Measurements from ENCODE around the gene KLHL40. TPM values are rescaled to one million over a fixed set of nuclear protein-coding genes. Genes with fewer than 3 reads are reported as not detected.

The KLHL40 gene
- total RNA-seq, 3 donors from 2014 or later (not counting 1 experiment from before 2014, with no cell fraction given) = not detected

GRCh38 chr3:42661593-42662022, 23.7 kb upstream of the KLHL40 start:
- H3K4me3 Mint-ChIP-seq = no peak overlapping the region
- H3K27ac ChIP-seq (ENCODE audit: low read length) = no peak overlapping the region
- no peak for DNase-seq
- H3K4me1 Mint-ChIP-seq = peaks cover 0 to 6% of the 10 kb centered on the region in 2 donors
- no peak for TF ChIP-seq CTCF (IDR thresholded peaks at IDR 0.05)
- intact Hi-C loops (cut with micrococcal nuclease) = no loop called here
- H3K27me3 Mint-ChIP-seq (ENCODE audit: low read depth in 2 of 2) = no peaks in the 10 kb centered on the region
- H3K4me1 ChIP-seq (ENCODE audit: control insufficient read depth, insufficient read depth, low read length) = no peaks in the 10 kb centered on the region
- no peaks in the 10 kb centered on the region for H3K36me3 Mint-ChIP-seq
- H3K36me3 ChIP-seq (ENCODE audit: control insufficient read depth, insufficient read depth, low read length) = no peaks in the 10 kb centered on the region
- ATAC-seq = no peak
- H3K4me3 ChIP-seq (ENCODE audit: low read length) = no peak overlapping the region
- no peaks in the 10 kb centered on the region for H3K9me3 Mint-ChIP-seq
- WGBS (ENCODE audit: insufficient coverage) = 96% methylated on average over 5 of the region's 5 CpGs
- H3K27me3 ChIP-seq (ENCODE audit: control insufficient read depth, insufficient read depth, low read length) = no peaks in the 10 kb centered on the region
- no peak overlapping the region for H3K27ac Mint-ChIP-seq
- no peaks in the 10 kb centered on the region for H3K9me3 ChIP-seq (ENCODE audit: control insufficient read depth, insufficient read depth, low read length)

- intact Hi-C loops (cut with micrococcal nuclease) = no loop called here
- ATAC-seq = no peak
- H3K36me3 ChIP-seq (ENCODE audit: control insufficient read depth, insufficient read depth, low read length) = no peaks in the 10 kb centered on the region
These were observed 23.1 kb upstream of the KLHL40 start for GRCh38 chr3:42662037-42662812.

GRCh38 chr3:42662813-42663535, 22.4 kb upstream of the KLHL40 start:
- peaks cover 0 to 5% of the 10 kb centered on the region in 2 donors for H3K4me1 Mint-ChIP-seq
- TF ChIP-seq CTCF (IDR thresholded peaks at IDR 0.05) = no peak
- WGBS (ENCODE audit: insufficient coverage) = 83% methylated on average over 12 of the region's 12 CpGs
- H3K27me3 Mint-ChIP-seq (ENCODE audit: low read depth in 2 of 2) = no peaks in the 10 kb centered on the region
- H3K4me3 Mint-ChIP-seq = no peak overlapping the region
- no peak overlapping the region for H3K27ac Mint-ChIP-seq
- no peaks in the 10 kb centered on the region for H3K36me3 Mint-ChIP-seq
- H3K9me3 Mint-ChIP-seq = no peaks in the 10 kb centered on the region
- H3K27me3 ChIP-seq (ENCODE audit: control insufficient read depth, insufficient read depth, low read length) = no peaks in the 10 kb centered on the region
- no peaks in the 10 kb centered on the region for H3K9me3 ChIP-seq (ENCODE audit: control insufficient read depth, insufficient read depth, low read length)
- DNase-seq (no peak), ATAC-seq (no peak)
- intact Hi-C loops (cut with micrococcal nuclease) = no loop called here
- no peaks in the 10 kb centered on the region for H3K36me3 ChIP-seq (ENCODE audit: control insufficient read depth, insufficient read depth, low read length)
- no peaks in the 10 kb centered on the region for H3K4me1 ChIP-seq (ENCODE audit: control insufficient read depth, insufficient read depth, low read length)
- H3K4me3 ChIP-seq (ENCODE audit: low read length) = no peak overlapping the region
- no peak overlapping the region for H3K27ac ChIP-seq (ENCODE audit: low read length)

More at GRCh38 chr3:42662037-42662812, 23.1 kb upstream of the KLHL40 start:
- no peaks in the 10 kb centered on the region for H3K9me3 Mint-ChIP-seq
- no peak overlapping the region for H3K27ac Mint-ChIP-seq
- peaks cover 0 to 5% of the 10 kb centered on the region in 2 donors for H3K4me1 Mint-ChIP-seq
- H3K4me1 ChIP-seq (ENCODE audit: control insufficient read depth, insufficient read depth, low read length) = no peaks in the 10 kb centered on the region
- no peak for DNase-seq
- WGBS (ENCODE audit: insufficient coverage) = 91% methylated on average over 7 of the region's 7 CpGs
- H3K36me3 Mint-ChIP-seq = no peaks in the 10 kb centered on the region
- H3K27me3 Mint-ChIP-seq (ENCODE audit: low read depth in 2 of 2) = no peaks in the 10 kb centered on the region
- H3K9me3 ChIP-seq (ENCODE audit: control insufficient read depth, insufficient read depth, low read length) = no peaks in the 10 kb centered on the region
- no peaks in the 10 kb centered on the region for H3K27me3 ChIP-seq (ENCODE audit: control insufficient read depth, insufficient read depth, low read length)
- H3K4me3 Mint-ChIP-seq = no peak overlapping the region
- TF ChIP-seq CTCF (IDR thresholded peaks at IDR 0.05) = no peak
- no peak overlapping the region for H3K27ac ChIP-seq (ENCODE audit: low read length)
- H3K4me3 ChIP-seq (ENCODE audit: low read length) = no peak overlapping the region
